Upper lobe of left lung (tissue), 4 donors: ENCODE measurements around the gene TMEM225B.
"Not testable (repeated sequence)": the region's sequence is repeated elsewhere in the genome, so short reads cannot be mapped to it uniquely, and the experiment has no call there.

ENCODE experiments used
- EP300 ChIP-seq, 4 donors: sonication (generic); formaldehyde crosslinking; IDR thresholded peaks; one replicate each; pipeline ENCODE4 v1.5.1; 2017; ENCODE audit warnings: antibody characterized with exemption in 4 of 4, control low read depth in 2 of 4
- POLR2A ChIP-seq, 4 donors: fragments of 450-650 bp; IDR thresholded peaks; one replicate each; pipeline ENCODE4 v1.5.1; 2016 to 2017; ENCODE audit warnings: antibody characterized with exemption in 4 of 4, mild to moderate bottlenecking in 2 of 4
- POLR2AphosphoS5 ChIP-seq, 2 donors: sonication (generic); formaldehyde crosslinking; IDR thresholded peaks; one replicate each; pipeline ENCODE4 v1.5.1; 2017; ENCODE audit warnings: antibody characterized with exemption in 2 of 2
- TF ChIP-seq, protein P1 (sequence below), 6 experiments: fragments of 450-650 bp in 4 of 6; fragments of 200-600 bp in 2 of 6; sonication (generic) in 2 of 6; IDR thresholded peaks; one replicate each; pipeline ENCODE4 v1.5.1; 2016 to 2019; ENCODE audit warnings: antibody characterized with exemption in 6 of 6

DNA sequence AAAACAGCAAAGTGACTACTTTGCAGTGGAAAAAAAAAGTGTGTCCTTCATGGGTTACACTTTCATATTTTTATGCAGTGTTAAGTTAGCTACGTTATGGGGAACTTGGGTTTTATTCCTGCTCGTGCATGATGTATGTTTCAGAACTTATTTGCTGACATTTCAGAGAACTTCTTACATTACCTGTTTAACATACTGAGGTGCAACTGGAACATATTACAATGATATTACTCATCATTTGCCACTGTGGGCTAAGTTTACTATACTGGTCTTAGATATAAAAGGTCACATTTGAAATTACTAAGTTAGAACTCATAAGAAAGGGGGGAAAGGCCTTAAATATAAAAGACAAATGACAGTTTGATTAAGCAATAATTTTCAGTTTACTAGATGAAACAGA lies 39.3 kb downstream of the TMEM225B start:
- TF ChIP-seq POLR2AphosphoS5, POLR2A, EP300 (IDR thresholded peaks at IDR 0.05): not testable (repeated sequence)
- TF ChIP-seq, protein P1, sequence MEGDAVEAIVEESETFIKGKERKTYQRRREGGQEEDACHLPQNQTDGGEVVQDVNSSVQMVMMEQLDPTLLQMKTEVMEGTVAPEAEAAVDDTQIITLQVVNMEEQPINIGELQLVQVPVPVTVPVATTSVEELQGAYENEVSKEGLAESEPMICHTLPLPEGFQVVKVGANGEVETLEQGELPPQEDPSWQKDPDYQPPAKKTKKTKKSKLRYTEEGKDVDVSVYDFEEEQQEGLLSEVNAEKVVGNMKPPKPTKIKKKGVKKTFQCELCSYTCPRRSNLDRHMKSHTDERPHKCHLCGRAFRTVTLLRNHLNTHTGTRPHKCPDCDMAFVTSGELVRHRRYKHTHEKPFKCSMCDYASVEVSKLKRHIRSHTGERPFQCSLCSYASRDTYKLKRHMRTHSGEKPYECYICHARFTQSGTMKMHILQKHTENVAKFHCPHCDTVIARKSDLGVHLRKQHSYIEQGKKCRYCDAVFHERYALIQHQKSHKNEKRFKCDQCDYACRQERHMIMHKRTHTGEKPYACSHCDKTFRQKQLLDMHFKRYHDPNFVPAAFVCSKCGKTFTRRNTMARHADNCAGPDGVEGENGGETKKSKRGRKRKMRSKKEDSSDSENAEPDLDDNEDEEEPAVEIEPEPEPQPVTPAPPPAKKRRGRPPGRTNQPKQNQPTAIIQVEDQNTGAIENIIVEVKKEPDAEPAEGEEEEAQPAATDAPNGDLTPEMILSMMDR (IDR thresholded peaks at IDR 0.05), result not testable (repeated sequence)
